K562 (cell line): ENCODE measurements around the gene NISCH. TPM values are rescaled to one million over a fixed set of nuclear protein-coding genes. Genes with fewer than 3 reads are reported as not detected.

ENCODE experiments used
- ATAC-seq: fragments of 200-7000 bp; cut with Tn5 transposase; 3 replicates; pipeline ENCODE4 v1.9.1; 2020; ENCODE audit warnings: moderate library complexity
- BruUV-seq: library from RNA; stranded (reverse); fragments of 400-500 nt; replicated peaks from 2 replicates; lab custom pipeline; 2021; lab: Mats Ljungman, UMichigan
- CTCF ChIA-PET: fragments of 300-600 bp; formaldehyde crosslinking; extraction: SDS; loops from one replicate; lab custom pipeline; 2021; ENCODE audit warnings: low intra/inter-chr PET ratio; lab: Yijun Ruan, JAX
- POLR2A ChIA-PET: fragments of 300-600, 350-650 bp; sonication (Branson Sonifier 250); formaldehyde crosslinking; extraction: SDS; loops from one replicate; lab custom pipeline; 2021; ENCODE audit warnings: antibody characterized with exemption, inconsistent platforms; lab: Yijun Ruan, JAX
- DNase-seq, 4 experiments: peaks; one replicate each; pipeline versions ENCODE4 v3.0.0 to v3.0.0-alpha.2; 2011 to 2018; ENCODE audit warnings: low spot score in 3 of 4, mixed read lengths in 3 of 4; ENCODE audit errors: extremely low read depth in 1 of 4
- FAIRE-seq: peaks from 2 replicates; lab custom pipeline; 2011; peaks lifted over from hg19 to GRCh38; lab: Jason Lieb, UNC
- H2AFZ ChIP-seq: 2 replicates; pipeline ENCODE4 v1.6.0; 2011; ENCODE audit warnings: low read depth, low read length, control low read depth, inconsistent platforms
- H3K27ac ChIP-seq: fragments of 200-600 bp; 3 replicates; pipeline ENCODE4 v1.8.0; 2011; ENCODE audit warnings: low read depth, mild to moderate bottlenecking, control low read depth, inconsistent platforms, low read length, moderate library complexity, mixed read lengths; ENCODE audit errors: extremely low read depth
- H3K27me3 ChIP-seq, 2 experiments: fragments of 300-600 bp in 1 of 2; 2 replicates in 1 of 2; 3 replicates in 1 of 2; pipeline versions ENCODE4 v1.6.0 to v1.8.0; 2011; ENCODE audit warnings: inconsistent platforms in 2 of 2, low read length in 2 of 2, mild to moderate bottlenecking in 1 of 2, mixed read lengths in 1 of 2, moderate library complexity in 1 of 2; ENCODE audit not compliant: control insufficient read depth in 2 of 2, insufficient read depth in 2 of 2
- H3K36me3 ChIP-seq: fragments of 300-600 bp; 3 replicates; pipeline ENCODE4 v1.8.0; 2011; ENCODE audit warnings: mild to moderate bottlenecking, low read length, inconsistent platforms; ENCODE audit not compliant: control insufficient read depth, insufficient read depth
- H3K4me1 ChIP-seq, 2 experiments: fragments of 200-600 bp in 1 of 2; replicated peaks in 1 of 2; 2 replicates in 1 of 2; 3 replicates in 1 of 2; pipeline versions ENCODE4 v1.5.1 to v1.8.0; 2011; ENCODE audit warnings: inconsistent platforms in 2 of 2, low read length in 2 of 2, mild to moderate bottlenecking in 1 of 2, mixed read lengths in 1 of 2, moderate library complexity in 1 of 2; ENCODE audit not compliant: control insufficient read depth in 2 of 2, insufficient read depth in 2 of 2
- H3K4me2 ChIP-seq: 2 replicates; pipeline ENCODE4 v1.6.1; 2011; ENCODE audit warnings: low read length, control low read depth, inconsistent platforms, mixed read lengths; ENCODE audit not compliant: insufficient read depth
- H3K4me3 ChIP-seq: fragments of 200-600 bp; sonication (generic), shearing (Covaris generic); 2 replicates; pipeline ENCODE4 v1.5.1; 2016; ENCODE audit warnings: control low read depth, inconsistent platforms
- H3K79me2 ChIP-seq: fragments of 200-600 bp; 3 replicates; pipeline ENCODE4 v1.8.0; 2011; ENCODE audit warnings: low read length, inconsistent platforms; ENCODE audit not compliant: control insufficient read depth, insufficient read depth
- H3K9ac ChIP-seq, 2 experiments: 2 replicates each; pipeline versions ENCODE4 v1.6.0 to v1.6.1; 2011; ENCODE audit warnings: low read depth in 2 of 2, low read length in 2 of 2, control low read depth in 1 of 2, inconsistent platforms in 1 of 2, mild to moderate bottlenecking in 1 of 2, mixed read lengths in 1 of 2; ENCODE audit not compliant: insufficient read depth in 1 of 2
- H3K9me1 ChIP-seq: one replicate; pipeline ENCODE4 v1.6.0; 2011; ENCODE audit warnings: inconsistent platforms, mild to moderate bottlenecking, low read length, moderate library complexity; ENCODE audit not compliant: control insufficient read depth, insufficient read depth
- H3K9me3 ChIP-seq: replicated peaks from 2 replicates; pipeline ENCODE4 v1.5.1; 2011; ENCODE audit warnings: low read depth, low read length, inconsistent platforms; ENCODE audit not compliant: control insufficient read depth, insufficient read depth
- H4K20me1 ChIP-seq: replicated peaks from 2 replicates; pipeline ENCODE4 v1.6.1; 2011; ENCODE audit warnings: low read length, inconsistent platforms, mixed read lengths; ENCODE audit not compliant: control insufficient read depth, insufficient read depth
- ARHGAP35 ChIP-seq: fragments of 450-650 bp; IDR thresholded peaks from 2 replicates; pipeline ENCODE4 v1.6.1; 2018; ENCODE audit not compliant: partially characterized antibody
- HDAC3 ChIP-seq: fragments of 450-650 bp; IDR thresholded peaks from 2 replicates; pipeline ENCODE4 v1.6.1; 2018; ENCODE audit warnings: borderline replicate concordance, mild to moderate bottlenecking, moderate library complexity; ENCODE audit not compliant: partially characterized antibody
- PTTG1 ChIP-seq: fragments of 450-650 bp; IDR thresholded peaks from 2 replicates; pipeline ENCODE4 v1.6.1; 2016; ENCODE audit warnings: low read depth, mild to moderate bottlenecking, missing genetic modification characterization, missing compliant biosample characterization
- SPI1 ChIP-seq: IDR thresholded peaks from 2 replicates; pipeline ENCODE4 v1.6.1; 2011; ENCODE audit warnings: low read depth, low read length, control low read depth, borderline replicate concordance
- ZNF384 ChIP-seq: IDR thresholded peaks from 2 replicates; pipeline ENCODE4 v1.6.1; 2012; ENCODE audit warnings: low read depth, low read length, improper control_type of control experiment
- WGBS: fragments of 100-300 bp; shearing (Covaris generic); methylation state at CpG from one replicate; pipeline ENCODE4 v1.1.6; 2016; ENCODE audit warnings: low coverage, mixed read lengths; ENCODE audit not compliant: insufficient coverage; ENCODE audit errors: missing lambda C conversion rate; 5-methylcytosine and 5-hydroxymethylcytosine counted together
- in situ Hi-C: fragments of 300-500 bp; cut with MboI; formaldehyde crosslinking; loops from 4 replicates; pipeline ENCODE4 v1.15.0; 2018; ENCODE audit warnings: inconsistent platforms, mixed read lengths
- intact Hi-C: fragments of 100-400 bp; cut with micrococcal nuclease; formaldehyde crosslinking; loops from 2 replicates; pipeline ENCODE4 v1.14.2; 2022
- polyA plus RNA-seq, 8 experiments: library from polyadenylated mRNA; depleted of rRNA in 4 of 8; stranded (reverse) in 5 of 8; unstranded in 3 of 8; fragments of >200 nt; fragmentation: Nextera tagmentation in 2 of 8; fragmentation: Illumina TruSeq in 1 of 8; extraction: Ambion mirVana in 2 of 8; extraction: Trizol in 1 of 8; gene quantifications; 2 replicates each; pipeline versions ENCODE4 v1.2.1 to v1.2.3, GENCODE V29; 2011 to 2014; ENCODE audit warnings: inconsistent platforms in 1 of 8, missing spikeins in 1 of 8
- total RNA-seq, 7 experiments: library from RNA; depleted of rRNA in 6 of 7; stranded (reverse); fragments of >200 nt in 6 of 7; fragmentation: Illumina TruSeq in 2 of 7; extraction: Trizol in 2 of 7; gene quantifications; 2 replicates each; pipeline versions ENCODE4 v1.2.1 to v1.2.3, GENCODE V29; 2011 to 2021; ENCODE audit warnings: low replicate concordance in 1 of 7
- TF ChIP-seq, protein P1 (sequence below): sonication (generic); formaldehyde crosslinking; IDR thresholded peaks from 2 replicates; pipeline ENCODE4 v1.8.0; 2022; ENCODE audit warnings: missing genetic modification reagents, mild to moderate bottlenecking, moderate library complexity, borderline replicate concordance

NISCH gene
- total and polyA plus RNA-seq, 9 of the 15 experiments (the other 6 are each of a cell fraction or from before 2014, with no cell fraction given): 0.44 to 43.5 (median 23.4) TPM

DNA sequence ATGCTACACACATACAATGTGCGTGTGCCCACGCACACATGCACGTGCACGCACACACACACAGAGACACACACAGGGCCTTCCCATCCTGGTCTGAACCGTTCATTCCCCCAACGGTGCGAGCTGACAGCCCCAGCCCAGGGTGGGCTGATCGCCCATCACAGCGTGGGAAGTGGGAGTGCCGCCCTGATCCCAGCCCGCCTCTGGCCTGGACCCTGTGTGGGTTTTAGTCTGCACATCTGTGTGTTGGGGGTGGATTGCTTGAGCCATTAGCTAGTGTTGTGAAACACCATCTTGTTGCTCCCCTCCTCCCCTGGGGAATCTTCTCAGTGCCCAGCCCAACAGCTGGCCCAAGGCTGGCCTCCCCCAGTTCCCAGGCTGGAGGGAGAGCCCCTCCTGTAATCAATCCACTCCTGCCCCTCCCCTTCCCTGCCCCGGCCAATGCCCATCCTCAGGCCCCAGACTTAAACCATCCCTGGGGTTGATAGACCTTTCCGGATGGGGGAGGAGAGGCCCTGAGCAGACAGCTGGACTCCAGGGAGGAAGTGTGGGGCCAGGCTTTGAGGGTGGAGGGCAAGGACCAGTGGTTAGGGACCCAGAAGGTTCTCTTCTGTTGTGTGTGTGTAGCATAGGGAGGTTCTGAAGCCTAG, 18.8 kb upstream of the NISCH start:
- BruUV-seq: no TSS peak
- no peak for ATAC-seq
- in situ Hi-C loops: no loop called here
- Histone ChIP-seq H3K4me2 (no peak overlapping the region), H3K27me3 (no peaks in the 10 kb centered on the region; a peak in 1 of 5 replicates), H3K4me1 (peaks cover 0 to 19% of the 10 kb centered on the region in 2 experiments; a peak in 4 of 5 replicates), H3K9ac (no peak overlapping the region), H3K4me3 (no peak overlapping the region), H3K79me2 (no peaks in the 10 kb centered on the region), H2AFZ (no peak overlapping the region), H3K36me3 (no peaks in the 10 kb centered on the region), H4K20me1 (no peaks in the 10 kb centered on the region), H3K27ac (no peak overlapping the region), H3K9me3 (no peaks in the 10 kb centered on the region), H3K9me1 (no peaks in the 10 kb centered on the region)
- CTCF ChIA-PET: no interaction called here
- no peak for DNase-seq
- no peak for FAIRE-seq
- intact Hi-C loops: no loop called here
- POLR2A ChIA-PET: interaction anchor here (0.7 kb wide), 1 partner anchor 15 kb away, joined by 4 read pairs; no protein-coding TSS in a partner anchor
- TF ChIP-seq PTTG1 (tag) (no peak), SPI1 (0 out of 2 replicates have a peak, but pooled peaks have one; percentile 14), ZNF384 (no peak), HDAC3 (no peak), ARHGAP35 (no peak)
- TF ChIP-seq, protein P1, sequence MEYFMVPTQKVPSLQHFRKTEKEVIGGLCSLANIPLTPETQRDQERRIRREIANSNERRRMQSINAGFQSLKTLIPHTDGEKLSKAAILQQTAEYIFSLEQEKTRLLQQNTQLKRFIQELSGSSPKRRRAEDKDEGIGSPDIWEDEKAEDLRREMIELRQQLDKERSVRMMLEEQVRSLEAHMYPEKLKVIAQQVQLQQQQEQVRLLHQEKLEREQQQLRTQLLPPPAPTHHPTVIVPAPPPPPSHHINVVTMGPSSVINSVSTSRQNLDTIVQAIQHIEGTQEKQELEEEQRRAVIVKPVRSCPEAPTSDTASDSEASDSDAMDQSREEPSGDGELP (CRISPR knock-in tag): 0 out of 2 replicates have a peak, but pooled peaks have one; percentile 4
- 25% methylated on average over 11 of the region's 13 CpGs for WGBS
